ENCODE results near the gene BNC2.
"Not testable (repeated sequence)": the region's sequence is repeated elsewhere in the genome, so short reads cannot be mapped to it uniquely, and the experiment has no call there.

Gene BNC2

DNA sequence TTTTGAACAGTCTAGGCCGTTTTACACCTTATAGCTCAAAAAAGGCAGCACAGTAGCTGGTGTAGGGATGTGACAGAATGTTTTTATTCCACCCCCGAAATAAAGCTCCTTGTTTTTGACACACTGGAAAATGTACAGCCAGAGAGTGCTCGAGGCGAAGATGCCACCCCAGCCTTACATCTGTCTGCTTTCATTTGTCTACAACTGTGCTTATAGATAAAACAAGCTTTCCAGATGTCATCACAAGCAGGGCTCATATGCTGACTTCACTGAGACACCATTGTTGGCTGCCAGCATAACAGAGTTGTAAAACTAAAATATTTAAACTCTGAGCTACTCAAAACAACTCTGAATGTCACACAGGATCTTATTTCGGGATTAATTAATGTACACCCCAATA, 386.3 kb downstream of the BNC2 start:
- no peak for DNase-seq

DNA sequence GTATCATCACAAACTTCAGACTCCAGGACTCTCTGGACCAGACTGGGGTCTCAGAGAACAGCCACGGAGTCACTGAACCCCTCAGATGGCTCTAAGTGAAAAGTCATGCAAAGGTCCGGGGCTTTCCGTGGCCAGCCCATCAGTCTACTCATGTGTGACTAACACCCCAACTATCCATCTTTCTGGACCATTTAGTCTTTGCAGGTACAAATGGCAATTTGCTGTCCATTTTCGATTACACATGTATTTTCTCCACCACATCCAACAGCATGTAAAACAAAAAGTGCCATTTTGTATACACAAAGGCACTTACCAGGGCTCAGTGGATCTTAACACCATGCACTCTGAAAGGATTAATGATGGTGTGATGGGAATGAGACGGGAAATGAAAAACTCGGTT, 387.7 kb downstream of the BNC2 start:
- peak; percentile 19 for DNase-seq

DNA sequence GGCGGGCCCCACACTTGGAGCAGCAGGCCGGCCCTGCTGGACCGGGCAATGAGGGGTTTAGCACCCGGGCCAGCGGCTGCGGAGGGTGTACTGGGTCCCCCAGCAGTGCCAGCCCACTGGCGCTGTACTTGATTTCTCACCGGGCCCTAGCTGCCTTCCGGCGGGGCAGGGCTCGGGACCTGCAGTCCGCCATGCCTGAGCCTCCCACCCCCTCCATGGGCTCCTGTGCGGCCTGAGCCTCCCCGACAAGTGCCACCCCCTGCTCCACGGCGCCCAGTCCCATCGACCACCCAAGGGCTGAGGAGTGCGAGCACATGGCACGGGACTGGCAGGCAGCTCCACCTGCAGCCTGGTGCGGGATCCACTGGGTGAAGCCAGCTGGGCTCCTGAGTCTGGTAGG, 389.9 kb downstream of the BNC2 start:
- not testable (repeated sequence) for DNase-seq

DNA sequence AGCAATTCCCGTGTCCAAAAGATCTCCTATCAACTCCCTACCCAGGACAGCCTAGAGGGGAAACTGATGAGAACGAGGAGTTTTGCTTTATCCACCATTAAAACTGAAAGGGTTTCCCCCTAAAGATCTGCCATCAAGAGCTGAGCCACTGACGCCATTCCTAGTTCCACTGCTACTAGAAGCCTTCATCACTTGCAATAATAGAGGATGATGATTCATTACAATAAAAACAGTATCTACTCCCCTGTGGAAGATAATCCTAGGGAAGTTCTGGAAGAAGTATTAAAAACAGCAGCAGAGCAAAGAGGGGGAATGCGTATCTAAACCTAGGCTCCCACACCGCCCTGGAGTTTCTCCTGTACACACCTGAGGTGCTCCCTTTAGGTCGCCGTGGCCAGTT, 394.5 kb downstream of the BNC2 start:
- DNase-seq = peak; percentile 65

DNA sequence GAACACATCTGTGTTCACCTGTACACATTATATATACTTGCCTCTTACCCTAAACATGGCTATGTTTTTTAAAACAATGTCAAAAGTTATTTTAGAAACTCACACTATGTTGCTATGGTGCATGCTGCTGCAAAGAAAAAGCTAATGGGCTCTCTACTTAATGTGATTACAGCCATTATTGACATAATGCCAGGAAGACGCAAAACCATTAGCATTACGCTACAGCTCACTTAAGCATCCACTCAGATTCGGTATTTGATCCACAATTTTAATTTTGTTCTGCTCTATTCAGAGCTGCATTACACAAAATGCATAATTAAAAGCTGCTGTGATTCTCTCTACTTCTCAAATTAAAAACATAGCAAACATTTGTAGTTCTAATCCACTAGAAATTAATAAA, 395.2 kb downstream of the BNC2 start:
- DNase-seq = no peak

DNA sequence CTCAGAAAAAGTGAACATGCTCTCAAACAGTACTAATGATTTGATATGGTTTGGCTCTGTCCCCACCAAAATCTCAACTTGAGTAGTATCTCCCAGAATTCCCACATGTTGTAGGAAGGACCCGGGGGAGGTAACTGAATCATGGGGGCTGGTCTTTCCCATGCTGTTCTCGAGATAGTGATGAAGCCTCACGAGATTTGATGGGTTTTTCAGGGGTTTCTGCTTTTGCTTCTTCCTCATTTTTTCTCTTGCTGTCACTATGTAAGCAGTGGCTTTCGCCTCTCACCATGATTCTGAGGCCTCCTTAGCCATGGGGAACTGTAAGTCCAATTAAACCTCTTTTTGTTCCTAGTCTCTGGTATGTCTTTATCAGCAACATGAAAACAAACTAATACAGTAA, 401.3 kb downstream of the BNC2 start:
- peak; percentile 20 for DNase-seq

DNA sequence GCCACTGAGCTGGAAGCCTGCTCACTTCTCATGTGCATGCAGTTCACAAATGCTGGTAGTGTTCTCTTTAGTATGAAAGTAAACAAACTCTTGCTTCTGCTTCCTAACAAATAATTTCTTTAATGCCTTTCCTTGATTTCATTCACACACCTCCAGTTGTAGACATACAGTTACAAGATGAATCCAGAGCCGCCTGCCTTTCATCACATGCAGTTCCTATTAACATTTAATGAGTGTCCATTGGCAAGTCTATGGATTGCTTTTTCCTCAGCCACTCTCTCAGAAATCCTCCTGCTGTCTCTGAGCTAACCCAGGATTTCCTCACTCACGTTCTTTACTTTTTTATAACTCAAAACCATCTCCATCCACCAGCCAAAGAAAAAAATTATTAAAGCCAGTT, 408.6 kb downstream of the BNC2 start:
- no peak for DNase-seq

DNA sequence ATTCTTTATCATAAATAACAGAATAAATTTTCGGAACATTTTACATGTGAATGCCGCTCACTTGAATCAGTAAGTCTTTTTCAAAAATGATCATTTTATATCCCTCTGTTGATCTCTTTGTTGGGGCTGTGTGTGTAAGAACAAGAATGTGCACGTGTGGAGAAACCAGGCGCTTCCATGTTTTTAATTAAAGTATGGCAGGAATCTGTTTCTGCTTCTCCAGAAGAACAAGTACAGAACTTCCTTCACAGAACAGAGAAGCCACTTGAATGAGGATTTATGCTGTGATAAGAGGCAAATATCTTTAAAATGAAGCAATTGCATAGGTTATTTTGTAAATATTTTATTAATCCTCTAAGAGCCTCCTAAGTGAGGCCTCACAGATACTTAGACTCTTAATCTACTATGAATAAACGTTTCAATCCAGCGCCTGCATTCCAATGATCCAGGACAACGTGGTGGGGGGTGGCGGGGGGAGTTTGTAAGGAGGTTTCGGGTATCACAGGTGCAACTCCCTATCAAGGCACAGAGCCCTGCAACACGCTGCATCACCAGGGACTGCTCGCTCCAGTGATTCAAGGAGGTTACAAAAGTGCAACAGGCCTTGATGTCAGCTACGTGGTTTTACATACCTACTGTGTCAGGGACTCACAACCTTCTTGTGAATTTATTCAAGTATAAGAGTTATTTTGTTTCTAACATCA, 409.2 kb downstream of the BNC2 start:
- DNase-seq = peak; percentile 33

DNA sequence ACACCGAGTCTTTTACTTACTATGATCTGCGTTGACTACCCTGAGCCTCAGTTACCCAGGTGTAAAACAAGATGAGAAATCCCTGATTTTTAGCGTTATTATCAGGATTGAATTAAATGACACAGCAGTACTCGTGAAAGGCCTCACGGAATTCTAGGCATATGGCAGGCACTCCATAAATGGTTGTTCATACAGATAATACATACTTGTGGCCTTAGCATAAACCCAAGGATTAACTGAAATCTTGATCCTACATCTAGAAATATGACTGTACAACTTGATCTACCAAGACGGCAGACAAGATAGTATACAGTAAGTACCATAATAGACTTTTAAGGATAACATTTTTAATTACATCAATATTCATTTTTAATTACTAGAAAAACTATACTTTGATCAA, 409.8 kb downstream of the BNC2 start:
- DNase-seq = peak; percentile 50

DNA sequence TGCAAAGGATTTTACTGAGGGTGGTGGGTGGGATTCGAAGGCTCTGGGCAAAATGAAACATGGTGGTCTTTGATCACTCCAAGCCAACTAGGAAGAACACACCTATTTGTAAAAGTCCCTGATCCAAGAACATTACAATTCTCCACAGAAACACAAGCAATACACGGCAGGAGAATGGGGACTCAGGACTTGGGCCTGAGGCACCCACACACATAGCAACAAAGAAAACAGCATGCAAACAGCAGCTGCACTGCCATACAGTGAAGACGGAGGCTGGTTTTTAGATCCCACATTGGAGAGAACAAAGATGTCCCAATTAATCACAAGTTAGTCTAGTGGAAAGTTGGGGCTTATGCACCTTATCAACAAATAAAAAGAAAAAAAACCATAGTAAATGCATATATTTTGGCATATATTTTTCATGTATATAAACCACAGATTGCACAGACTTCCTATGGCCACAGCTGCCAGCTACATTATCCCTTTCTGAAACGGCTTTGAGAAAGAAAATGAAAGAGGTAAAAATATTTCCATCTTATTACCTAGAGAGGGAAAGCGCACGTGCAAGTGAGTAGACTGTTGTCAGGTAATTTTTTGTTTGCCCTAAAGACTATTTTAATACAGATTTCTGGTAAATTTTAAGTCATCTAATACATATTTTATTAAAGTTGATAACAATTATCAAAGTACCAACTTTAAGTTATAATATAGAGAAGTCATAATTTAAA, 410.9 kb downstream of the BNC2 start:
- no peak for DNase-seq

DNA sequence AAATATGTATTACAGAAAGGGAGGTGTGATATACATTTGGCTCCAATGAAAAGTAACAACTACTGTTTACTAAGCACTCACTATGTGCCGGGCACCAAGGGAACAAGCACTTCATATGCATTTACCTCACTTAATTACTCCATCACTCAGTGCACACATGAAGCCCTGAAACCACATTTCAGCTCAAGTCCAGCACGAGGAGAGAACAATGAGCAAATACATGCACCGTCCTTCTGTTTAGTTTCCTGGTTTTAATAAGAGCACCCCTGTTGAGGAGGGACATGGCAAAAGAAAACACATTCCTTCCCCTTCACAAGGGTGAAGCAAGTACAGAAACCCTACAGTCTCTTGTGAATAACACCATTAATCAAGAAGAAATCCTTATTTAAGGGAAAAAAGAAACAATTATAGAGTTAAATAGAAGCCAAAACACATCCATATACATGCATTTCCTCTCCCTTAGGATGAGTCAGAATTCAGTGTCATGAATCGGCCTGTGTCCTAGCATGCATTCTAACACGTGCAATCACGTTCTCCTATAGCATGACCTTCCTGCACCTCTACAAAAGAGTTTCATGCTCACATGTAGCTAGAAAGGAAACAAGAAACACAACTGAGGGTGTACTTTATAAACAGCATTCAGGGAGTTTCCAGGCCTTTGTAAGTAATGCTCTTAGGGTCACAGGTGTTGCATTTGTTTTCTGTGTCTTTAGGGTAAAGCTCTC, 411.6 kb downstream of the BNC2 start:
- peak; percentile 50 for DNase-seq

DNA sequence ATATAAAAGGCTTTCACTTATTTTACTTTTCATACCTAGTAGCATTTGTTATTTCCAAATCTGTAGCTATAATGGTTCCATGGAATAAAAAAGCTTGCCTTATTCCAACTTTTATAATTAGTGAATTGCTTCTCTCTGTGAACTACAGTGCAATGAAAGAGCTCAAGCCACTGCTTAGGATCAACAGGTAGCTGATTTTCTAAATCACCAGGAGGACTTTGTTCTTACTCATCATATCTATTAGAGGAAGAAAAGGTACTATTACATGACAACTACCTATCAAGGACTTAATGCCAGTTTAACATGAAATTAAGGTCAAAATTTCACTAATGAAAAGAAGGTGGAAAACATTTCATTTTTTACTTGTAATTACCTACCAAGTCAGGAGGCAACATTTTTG, 414.6 kb downstream of the BNC2 start:
- no peak for DNase-seq

DNA sequence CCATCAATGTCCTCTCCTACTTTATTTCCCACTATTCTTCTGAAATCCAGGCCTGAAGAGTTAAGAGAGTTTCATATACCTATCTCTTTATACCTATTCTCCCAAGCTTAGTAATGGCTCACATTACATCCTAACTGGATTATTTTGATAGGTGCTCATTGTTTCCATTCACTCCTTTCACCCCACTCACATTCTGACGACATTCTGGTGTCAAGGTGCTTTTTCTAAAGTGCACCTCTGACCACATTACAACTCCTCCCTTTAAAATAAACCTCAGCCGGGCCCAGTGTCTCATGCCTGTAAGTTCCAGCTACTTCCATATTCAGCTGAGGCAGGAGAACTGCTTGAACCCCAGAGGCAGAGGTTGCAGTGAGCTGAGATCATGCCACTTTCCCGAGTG, 417.1 kb downstream of the BNC2 start:
- no peak for DNase-seq

DNA sequence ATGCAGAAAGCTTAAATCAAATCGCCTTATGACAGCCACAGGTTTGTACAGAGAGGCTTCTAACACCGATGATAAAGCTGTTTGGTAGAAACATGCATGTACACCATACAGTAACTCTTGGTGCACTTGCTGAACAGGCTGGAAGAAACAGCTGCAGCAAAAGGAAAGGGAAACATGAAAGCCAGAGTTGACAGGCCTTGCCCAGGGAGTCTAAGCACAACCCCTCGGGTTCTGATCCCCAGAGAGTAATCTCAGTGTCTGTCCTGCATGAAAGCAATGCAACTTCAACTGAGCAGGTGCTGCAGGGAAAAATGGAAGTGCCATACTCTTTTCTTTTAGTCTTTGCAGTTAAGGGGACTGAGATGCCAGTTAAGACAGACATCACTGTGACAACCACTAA, 419.9 kb downstream of the BNC2 start:
- DNase-seq = no peak

DNA sequence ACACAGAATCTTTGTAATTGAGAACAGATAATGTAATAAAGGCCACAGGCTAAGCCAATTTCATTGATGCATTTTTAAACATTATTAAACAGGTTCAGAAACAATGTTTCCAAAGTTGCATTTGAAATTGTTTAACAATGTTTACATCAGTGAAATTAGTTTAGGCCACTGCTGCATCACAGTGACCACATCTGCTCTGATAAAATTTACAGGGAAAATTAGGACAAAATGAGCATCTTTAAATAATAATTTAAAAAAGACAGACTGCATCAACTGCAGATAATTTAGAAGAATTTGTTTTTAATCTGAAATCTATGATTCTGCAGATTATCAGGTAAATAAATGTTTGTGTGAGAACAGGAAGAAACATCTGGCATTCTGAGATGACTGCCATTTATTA, 420.4 kb downstream of the BNC2 start:
- DNase-seq = no peak

DNA sequence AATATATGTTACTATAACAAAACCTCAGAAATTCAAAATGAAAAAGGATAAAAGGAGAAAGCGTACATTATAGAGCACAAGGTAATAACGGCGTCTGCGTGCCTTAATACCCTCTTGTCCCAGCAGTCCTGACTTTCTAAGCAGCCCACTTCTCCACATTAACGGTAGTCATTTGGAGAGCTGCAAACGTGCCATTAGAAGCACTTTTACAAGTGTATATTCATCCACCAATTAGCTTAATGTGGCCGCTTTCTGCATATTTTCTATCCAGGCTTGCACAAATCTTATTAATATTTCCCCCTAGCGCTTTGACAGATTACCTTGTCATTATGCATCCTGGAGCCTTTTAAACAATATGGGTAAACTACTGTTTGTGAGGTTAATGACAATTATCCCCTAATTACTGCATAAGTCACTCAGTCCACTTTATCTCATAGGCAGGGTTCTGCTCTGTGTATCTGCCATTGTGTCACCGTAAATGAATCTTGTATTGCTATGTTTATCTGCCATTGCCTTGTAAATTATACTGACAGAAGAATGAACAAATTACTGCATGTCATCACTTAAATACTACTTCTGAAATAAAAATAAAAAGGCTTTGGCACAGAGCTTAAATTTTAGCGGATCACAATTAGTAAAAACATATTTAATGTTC, 421.3 kb downstream of the BNC2 start:
- DNase-seq = no peak

DNA sequence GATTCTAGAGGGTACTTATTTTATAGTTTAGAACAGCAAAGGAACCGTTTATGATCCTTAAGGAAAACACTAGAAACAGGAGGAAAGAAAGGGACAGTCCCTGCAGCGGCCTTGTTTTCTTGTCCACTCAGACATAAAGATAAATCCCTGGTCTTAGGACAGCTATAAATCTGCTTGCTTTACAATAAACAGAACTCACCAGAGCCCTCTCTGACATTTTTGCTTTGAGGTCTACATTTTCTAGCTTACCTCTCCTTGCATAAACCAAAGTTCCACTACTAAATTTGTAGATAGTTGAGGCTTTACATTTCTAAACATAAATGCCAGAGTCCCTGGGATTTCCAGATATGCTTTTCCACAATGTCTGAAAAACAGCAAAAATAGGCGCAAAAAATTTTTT, 422.5 kb downstream of the BNC2 start:
- DNase-seq = no peak

DNA sequence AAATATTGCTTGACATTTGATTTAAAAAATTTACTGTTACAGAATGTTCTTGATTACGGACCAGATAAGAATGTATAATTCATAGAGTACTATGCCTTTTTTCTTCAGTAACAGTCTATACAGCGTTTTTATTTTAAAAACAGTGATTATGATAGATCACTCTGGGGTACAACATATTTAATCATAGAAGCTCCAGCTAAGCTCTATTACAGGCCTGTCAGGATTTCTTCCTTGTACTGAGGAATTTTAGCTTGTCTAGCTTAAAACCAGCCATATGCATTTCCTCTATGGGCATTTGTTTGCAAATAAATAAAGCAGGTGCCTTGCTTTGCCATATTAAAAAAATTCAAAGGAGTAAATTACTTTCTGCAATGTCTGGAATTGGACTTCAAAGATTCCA, 423.8 kb downstream of the BNC2 start:
- no peak for DNase-seq

DNA sequence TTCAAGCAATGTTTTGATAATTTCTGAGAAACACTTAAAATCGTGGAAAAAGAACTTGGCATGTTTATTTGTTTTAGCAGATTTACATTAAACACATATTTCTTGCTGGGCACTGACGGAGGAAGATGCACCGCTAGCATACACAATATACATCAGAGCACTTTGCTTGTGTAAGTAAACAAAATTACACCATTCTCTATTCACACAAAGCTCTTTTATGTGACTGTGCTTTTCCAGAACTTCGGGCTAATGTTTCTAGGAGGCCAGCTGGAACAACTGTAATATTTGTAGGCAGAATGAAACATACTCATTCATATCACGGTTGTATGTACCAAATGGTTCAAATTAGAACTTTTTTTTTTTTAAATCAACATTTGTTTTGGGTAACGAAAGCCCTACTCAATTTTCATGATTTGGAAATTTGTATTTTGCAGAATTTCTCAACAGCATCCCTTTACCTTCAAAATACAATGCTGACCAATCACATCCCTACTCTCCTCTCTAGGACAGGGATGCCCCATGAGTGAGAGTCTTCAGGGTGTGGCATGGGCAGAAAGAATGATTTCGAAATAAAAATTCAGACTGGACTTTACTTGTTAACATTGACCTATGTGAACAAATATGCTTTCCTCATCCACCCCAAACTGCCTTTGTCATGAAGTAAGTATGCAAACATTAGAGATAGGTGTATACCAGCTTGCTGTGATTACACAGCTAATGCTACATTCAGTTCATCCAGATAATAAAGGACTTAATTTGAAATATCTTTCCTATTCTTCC, 425.1 kb downstream of the BNC2 start:
- peak; percentile 21 for DNase-seq

DNA sequence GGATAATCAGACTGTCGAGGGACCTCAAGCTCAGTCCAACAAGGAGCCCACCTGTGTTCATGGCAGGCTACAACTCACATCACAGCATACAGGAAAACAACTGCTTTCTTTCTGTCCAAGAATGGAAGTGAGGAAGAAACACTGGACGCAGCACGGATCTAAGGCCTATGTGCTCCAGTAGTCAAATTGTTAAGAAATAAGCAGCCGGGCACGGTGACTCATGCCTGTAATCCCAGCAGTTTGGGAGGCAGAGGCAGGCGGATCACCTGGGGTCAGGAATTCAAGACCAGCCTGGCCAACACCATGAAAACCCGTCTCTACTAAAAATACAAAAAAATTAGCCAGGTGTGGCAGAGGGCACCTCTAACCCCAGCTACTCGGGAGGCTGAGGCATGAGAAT, 427.8 kb downstream of the BNC2 start:
- DNase-seq = peak; percentile 47

DNA sequence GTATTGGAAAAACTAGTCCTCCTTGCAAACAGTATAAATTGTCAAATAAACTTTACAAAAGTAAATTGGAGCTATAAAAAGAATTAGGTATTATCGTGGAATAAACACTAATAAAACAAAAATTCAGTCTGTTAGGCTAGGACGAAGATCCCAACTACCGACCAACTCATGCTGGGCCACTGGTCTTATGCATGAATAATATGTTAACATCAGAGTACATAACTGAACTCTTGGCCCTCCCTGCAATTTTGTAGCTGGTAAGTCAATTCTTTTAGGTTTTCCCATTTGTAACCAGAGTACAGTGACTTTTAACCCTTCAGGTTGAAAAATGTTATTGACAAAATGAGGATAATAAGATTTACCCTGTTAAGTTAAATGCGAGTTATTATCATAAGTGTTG, 428.7 kb downstream of the BNC2 start:
- no peak for DNase-seq

DNA sequence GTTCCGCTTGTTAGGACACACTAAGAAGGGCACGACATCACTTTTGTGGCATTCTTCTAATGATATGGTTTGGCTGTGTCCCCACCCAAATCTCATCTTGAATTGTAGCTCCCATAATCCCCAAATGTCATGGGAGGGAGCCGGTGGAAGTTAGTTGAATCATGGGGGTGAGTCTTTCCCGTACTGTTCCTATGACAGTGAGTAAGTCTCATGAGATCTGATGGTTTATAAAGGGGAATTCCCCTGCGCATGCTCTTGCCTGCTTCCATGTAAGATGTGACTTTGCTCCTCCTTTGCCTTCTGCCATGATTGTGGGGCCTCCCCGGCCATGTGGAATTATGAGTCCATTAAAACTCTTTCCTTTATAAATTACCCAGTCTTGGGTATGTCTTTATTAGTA, 431.6 kb downstream of the BNC2 start:
- DNase-seq = peak; percentile 19

DNA sequence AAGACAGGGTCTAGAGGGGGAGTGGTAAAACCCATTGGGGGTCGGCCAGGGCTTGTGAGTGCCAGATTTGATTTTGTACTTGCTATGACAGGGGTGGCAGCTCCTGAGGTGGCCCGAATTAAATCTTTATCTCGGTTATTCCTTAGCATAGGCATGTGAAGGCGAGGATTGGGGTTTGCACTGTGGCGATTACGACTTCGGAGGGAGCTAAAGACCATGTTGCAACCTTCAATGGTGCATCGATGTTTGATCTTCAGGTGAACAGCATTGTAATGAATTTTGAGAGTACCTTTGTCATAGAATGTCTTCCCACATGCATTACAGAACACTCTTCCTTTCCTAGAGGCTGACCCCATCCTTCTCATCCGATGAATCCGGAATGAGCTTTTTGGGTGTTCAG, 433.9 kb downstream of the BNC2 start:
- no peak for DNase-seq

Measured in fibroblast of skin of right biceps (primary cell).